SW480 (cell line): Measurements from ENCODE around the gene TULP4.

ENCODE experiments used
- DNase-seq: peaks from one replicate; pipeline ENCODE4 v3.0.0-alpha.2; 2016; ENCODE audit warnings: low spot score

The TULP4 gene, protein sequence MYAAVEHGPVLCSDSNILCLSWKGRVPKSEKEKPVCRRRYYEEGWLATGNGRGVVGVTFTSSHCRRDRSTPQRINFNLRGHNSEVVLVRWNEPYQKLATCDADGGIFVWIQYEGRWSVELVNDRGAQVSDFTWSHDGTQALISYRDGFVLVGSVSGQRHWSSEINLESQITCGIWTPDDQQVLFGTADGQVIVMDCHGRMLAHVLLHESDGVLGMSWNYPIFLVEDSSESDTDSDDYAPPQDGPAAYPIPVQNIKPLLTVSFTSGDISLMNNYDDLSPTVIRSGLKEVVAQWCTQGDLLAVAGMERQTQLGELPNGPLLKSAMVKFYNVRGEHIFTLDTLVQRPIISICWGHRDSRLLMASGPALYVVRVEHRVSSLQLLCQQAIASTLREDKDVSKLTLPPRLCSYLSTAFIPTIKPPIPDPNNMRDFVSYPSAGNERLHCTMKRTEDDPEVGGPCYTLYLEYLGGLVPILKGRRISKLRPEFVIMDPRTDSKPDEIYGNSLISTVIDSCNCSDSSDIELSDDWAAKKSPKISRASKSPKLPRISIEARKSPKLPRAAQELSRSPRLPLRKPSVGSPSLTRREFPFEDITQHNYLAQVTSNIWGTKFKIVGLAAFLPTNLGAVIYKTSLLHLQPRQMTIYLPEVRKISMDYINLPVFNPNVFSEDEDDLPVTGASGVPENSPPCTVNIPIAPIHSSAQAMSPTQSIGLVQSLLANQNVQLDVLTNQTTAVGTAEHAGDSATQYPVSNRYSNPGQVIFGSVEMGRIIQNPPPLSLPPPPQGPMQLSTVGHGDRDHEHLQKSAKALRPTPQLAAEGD (N-terminal part only)

DNA sequence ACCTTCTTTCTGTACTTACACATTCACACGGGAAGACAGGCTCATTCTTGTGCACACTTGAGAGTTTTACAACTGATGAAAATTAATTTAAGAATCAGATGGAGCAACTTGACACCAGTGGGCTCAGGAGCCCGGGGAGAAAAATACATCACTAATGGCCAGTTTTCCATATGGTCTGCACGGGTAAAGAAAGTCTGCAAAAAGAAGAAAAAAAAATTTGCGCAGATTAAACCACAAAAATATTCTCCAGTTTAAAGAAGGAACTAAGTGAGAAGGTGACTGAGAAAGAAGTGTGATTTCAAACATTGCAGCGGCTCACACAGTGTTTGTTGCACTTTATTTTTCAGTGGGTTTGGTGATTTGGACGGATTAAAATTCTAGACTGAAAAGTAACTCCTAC, at the start of gene TULP4:
Gene TULP4 (plus strand): TSS at position 301 of the 400 bp plus-strand sequence. CDS start 1,552 bp downstream, outside the sequence.
- no peak for DNase-seq

DNA sequence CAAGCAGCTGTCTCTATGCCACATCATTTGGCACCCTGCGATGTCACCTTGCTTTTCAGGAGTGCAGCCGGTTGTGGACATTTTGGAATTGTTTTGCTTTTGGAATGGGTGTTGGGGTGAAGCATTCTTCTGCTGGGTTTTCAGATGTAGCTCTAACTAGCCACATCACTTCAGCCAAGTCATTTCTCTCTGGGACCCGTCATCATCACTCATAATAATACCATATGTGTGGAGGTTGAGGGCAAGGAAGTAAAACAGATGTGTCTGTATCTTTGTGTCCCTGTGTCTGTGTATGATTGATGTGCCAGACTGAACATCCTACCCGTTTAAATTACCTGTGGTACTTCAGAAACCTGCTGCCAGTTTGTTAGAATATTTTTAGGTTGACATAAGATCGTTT, 49.5 kb upstream of the TULP4 start:
- no peak for DNase-seq

DNA sequence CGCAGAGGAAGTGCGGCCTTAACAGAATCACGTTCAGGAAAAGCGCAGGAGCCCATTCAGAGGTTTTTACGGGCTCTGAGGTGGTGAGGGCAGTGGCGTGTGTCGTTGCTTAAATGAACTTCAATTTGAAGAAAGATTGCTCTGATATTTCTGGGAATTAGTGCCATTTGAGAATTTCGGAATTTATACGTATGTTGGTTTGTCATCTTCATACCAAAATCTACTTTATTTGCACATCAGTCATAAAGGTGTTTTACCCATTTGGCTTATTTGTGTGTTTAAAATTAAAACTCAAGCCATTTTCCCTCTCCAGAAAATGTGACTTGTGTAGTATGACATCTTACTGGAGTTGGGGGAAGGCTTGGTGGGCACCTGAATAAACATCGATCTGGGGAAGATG, 48.1 kb upstream of the TULP4 start:
- no peak for DNase-seq

DNA sequence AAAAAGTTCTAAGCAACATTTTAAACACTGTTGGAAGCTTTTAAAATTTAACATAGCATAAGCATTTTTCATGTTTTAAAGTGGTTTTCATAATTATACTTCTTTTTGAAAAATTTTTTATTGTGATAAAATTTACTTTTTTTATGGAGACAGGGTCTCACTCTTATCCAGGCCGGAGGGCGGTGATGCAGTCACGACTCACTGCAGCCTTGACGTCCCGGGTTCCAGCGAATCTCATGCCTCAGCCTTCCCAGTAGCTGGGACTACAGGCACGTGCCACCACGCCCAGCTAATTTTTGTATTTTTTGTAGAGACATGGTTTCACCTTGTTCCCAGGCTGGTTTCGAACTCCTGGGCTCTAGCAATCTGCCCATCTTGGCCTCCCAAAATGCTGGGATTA, 46.1 kb upstream of the TULP4 start:
- no peak for DNase-seq

DNA sequence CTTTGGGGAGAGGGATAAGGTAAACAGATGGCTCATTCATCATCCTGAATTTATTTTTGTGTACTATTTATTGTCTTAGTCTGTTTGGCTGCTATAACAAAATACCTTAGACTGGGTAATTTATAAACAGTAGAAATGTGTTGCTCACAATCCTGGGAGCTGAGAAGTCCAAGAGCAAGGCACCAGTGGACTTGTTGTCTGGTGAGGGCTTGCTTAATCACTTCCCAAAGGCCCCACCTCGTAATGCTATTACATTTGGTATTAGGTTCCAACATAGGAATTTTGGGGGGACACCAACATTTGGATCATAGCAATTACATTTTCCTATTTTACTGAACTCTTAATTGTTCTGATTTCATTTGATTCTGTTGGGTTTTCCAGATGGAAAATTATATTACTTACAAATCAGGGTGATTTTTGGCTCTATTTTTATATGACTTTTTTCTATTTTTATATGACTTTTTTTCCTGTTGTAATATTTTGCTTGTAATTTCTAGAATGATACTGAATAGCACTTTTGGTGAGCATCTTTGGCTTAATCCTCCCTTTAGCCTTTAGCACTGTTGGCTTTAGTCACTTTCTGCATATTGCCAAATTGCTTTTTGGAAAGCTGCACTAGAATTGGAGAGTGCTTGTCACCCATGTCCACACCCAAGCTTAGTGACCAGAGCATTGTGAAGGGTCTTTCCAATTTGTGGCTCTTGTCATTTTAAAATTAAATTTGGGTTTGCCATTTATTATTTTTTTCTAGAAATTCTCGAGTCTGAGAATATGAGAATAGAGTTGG, 43.7 kb upstream of the TULP4 start:
- no peak for DNase-seq

DNA sequence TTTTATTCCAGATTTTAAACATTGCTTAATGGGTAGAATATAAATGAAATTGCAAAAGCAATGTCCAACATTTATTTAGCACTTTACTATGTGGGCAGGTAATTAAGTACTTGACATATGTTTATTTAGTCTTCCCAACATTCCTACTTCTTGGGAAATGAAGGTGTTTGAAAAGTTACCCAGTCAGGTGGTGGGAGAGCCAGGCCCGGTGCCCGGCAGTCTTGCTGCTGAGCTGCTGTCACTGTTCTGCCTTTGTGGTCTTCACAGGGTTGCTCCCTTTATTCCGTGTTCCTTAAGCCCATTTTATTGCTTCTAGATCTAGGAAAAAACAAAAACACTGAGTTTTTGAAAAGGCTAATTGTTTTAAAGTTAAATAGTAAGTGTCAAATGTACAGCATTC, 42.6 kb upstream of the TULP4 start:
- no peak for DNase-seq

DNA sequence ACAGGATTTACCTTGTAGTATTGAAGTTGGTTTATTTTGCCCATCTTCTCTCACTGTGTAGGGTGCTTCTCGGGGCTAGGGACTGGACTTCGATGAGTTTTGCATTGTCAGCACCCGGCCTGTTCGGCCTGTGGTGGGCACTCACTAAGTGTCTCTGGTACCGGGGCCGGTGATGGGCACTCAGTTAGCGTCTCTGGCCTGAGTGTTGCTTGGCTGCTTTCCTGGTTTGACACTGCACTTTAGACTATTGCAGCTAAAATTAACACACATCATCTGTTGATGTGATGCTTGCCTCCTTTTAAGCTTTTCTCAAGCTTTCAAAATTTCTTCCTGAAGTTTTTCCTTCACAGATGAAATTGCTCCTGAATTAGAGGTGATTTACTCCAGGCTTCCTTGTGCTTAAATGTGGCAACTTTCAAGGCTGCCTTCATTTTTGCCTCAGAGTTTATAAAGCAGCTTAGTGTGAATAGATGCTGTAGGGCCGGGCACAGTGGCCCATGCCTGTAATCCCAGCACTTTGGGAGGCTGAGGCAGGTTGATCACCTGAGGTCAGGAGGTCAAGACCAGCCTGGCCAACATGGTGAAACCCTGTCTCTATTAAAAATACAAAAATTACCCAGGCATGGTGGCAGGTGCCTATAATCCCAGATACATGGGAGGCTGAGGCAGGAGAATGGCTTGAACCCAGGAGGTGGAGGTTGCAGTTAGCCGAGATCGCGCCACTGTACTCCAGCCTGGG, 41.7 kb upstream of the TULP4 start:
- no peak for DNase-seq

DNA sequence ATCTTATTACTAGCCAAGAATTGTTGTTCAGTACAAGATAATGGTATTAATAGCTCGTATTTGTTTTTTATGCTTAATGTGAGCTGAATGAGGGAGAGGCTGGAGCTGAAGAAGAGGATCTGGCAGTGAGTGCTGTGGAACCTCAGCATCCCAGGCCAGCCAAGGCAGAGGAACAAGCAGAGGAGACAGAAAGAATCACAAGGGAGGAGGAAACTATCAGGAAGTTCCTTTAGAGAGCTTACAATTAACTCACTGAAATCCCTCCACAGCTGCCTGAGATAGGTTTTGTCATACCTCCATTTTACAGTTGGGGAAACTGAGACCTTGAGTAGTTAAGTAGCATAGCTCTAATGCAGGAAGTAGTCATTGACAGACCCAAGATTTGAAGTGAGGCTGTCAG, 39.9 kb upstream of the TULP4 start:
- DNase-seq: no peak

DNA sequence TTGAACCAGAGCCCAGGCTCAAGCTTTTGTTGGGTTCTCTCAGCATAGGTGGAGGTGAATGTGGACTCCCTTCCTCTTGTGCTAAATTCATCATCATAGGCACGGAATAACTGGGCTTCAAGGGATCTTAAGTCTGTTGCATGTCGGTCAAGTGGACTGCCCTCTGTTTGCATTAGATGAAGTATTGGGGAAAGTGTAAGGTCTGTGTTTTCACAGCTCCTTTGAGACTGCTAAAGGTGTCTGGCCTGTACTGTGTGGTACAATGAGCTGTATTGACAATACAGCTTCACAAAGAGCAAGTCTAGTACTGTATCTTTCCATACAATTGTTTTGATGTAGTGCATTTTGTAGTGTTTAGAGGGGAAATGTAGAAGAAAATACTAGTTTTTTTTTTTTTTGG, 34.3 kb upstream of the TULP4 start:
- DNase-seq: no peak

DNA sequence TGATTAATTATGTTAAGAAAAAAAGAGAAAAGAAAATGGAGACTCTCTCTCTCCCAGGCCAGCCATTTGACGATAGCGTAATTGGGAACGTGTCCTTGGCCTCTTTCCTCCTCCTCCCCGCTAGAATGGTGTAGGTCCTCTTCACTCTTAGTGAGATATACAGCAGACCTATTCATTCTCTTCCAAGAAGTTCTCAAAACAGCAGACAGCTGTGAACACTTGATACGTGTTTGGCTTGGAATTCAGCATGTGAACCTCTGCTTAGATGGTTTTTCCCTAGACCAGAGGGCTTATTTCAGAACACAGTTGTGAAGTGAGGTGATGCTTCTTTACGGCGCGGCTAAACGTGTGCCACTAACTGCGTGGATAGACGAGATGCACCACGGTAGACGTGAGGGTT, 32.6 kb upstream of the TULP4 start:
- DNase-seq: no peak

DNA sequence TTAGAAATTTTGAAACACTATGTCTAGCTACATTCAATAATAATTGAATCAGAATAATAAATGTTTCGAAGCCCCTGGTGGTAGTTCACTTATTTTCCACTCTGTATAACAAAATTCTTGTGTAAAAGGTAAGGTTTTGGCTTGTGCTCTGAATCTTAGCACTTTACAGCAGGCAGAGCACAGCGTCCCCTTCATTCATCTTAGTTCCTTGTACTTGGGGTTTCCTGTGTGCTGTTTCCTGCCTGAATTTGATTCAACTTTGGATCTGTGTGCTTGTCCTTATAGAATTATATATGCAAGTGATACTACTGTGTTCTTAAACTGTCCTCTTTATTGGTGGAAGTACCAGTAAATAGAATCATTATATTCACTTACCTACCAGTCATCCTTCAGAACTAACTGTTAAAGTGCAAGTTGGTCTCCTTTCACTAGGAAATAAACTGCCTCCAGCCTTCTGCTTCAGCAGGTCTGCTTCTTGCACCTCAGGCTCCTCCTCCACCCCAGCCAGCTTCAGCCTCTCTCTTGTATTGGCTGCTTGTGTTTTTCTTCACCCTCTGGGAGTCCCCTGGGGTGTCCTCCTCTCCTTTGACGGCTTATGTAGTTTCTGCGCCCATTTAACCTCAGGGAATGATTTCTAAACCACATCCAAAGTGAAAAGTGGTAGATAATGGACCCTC, 28.8 kb upstream of the TULP4 start:
- DNase-seq: no peak

DNA sequence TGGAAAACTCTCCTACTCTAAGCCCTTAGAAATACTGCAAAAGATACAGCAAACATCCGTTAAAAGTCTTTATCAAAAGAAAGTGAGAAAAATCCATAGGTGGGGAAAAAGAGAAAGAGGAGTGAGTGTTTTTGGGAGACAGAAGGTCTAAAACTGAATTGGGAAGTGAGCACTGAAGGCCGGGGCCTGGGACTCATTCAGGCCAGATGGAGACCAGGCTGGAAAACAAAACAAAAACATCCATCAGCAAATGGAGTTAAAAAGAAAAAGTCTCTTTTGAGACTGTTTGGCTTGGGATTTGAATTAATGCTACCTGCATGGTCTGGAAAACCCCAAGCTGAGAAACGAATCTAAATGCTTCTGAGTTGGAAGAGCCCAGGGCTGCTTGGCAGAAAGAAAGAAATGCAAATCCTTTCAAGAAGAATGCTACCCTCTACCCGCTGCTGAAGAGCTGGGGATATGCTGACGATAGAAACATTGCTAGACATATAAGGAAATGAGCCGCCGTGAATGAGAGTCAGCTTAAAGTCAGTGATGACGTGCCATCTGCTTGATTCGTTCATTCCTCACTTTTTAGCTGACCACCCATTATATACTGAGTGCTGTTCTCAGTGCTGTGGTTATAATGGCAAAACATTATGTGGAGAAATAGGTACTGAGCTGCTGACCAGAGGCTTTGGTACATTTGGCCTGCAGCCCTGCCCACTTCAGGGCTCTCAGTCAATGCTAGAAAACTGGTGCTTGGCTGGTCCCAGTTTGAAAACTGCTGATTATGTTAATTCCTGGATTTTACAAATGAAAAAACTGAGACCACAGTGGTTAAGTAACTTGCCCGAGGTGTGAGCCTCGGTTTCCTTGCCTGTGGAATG, 28.0 kb upstream of the TULP4 start:
- DNase-seq: no peak

DNA sequence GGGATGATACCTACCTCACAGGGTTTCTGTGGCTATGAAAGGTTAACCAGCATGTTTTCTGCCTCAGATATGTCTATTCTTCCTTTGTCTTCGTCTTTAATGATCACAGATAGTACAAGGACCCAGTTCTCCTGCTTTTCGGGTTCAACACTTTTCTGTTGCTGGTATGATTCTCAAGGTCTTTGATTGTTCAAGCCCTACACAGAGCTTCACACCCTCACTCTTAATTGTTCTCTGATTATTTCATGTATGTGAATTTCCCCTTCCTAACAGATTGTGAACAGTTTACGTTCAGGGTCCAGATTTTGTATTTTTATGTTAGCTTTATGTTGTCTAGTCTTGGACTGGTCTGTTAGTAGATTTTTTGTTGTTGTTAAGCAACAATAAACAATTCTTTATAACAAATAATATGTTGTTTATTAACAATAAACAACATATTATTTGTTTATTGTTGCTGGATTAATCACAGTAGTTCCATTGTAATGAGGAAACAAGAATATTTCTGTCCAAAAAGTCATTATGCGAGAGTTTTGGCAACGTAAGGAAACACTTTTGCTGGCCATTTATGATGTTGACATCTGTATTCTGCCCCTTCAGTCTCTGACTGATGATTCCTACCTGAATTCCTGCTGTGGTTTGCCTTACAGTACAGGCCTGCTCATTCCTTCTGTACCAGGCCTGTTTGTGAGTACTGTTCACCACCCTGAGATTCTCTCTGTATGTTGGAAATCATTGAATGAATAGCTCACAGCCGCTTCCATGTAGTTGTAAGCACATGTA, 27.2 kb upstream of the TULP4 start:
- no peak for DNase-seq

DNA sequence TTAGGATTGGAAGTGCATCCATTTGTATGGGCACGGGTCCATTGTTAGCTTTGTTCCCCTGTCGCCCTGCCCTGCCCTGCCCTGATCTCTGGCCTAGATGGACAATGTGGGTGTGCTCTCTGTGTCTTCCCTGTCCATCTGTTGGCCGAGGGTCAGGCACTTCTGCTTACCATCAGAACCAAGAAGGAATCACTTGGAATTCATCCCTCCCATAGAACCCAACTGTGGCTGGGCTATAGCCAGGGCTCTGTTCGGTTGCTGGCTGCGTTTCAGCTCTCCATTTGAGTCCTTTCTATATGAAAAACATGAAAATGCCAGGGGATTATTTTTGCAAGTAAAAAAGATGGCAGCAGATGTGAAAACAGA, 26.6 kb upstream of the TULP4 start:
- no peak for DNase-seq

DNA sequence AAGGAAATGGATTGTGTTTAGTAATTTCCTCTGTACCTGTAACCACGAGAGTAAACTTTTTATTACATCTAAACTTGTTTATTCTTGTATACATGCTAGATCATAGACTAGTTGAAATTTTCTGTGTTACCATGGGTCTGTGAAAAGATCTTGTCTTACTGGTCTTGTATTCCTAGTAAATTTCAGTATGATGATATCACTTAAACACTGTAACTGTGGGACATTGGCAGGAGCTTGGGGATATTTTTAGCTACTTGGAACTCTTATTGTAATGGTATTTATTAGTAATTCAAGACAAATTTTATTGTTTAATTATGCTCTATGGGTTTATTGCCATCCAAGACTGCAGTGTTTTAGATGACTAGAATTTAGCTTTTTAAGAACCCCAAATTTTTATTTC, 25.9 kb upstream of the TULP4 start:
- DNase-seq: no peak

DNA sequence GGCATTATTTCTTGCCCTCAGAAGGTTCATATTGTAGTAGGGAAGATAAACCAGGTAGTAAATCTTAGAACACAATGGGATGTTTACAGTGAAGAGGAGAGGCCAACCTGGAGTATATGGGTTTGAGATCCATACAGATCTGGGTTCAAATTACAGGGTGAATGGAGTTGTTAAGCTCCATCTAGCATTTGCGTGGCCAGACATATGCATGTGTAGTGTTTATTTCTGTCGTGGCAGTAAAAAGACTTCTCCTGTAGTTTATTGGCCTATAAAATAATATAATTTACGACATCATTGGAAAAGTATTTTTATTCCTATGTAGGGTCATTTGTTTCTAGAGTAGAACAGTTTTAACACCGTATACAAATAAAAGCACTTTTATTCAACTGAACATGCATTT, 25.2 kb upstream of the TULP4 start:
- no peak for DNase-seq

DNA sequence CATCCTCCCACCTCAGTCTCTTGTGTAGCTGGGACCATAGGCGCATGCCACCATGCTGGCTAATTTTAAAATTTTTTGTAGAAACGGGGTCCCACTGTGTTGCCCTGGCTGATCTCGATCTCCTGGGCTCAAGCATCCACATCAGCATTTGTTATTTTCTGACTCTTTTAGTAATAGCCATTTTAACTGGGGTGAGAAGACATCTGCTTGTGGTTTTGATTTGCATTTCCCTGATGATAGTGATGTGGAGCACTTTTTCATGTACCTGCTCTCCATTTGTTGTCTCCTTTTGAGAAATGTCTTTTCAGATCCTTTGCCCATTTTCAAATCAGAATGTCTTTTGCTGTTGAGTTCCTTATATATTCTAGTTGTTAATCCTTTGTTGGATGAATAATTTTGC, 22.2 kb upstream of the TULP4 start:
- DNase-seq: no peak

DNA sequence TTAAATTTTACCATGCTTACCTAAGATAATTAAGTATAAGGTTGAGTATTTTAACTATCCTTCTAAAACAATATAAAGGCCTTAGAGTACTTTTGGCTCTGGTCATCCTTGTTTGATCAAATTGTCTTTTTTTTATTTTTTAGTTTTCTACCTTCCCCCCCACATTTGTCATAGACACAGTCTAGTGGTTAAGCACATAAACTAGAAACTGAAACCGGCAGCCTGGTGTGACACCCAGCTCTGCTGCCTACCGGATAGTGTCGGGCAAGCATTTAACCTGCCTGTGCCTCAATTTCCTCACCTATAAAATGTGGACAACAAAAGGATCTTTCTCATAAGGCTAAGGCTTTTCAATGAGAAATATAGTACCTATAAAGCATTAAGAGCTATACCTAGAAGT, 21.6 kb upstream of the TULP4 start:
- no peak for DNase-seq

DNA sequence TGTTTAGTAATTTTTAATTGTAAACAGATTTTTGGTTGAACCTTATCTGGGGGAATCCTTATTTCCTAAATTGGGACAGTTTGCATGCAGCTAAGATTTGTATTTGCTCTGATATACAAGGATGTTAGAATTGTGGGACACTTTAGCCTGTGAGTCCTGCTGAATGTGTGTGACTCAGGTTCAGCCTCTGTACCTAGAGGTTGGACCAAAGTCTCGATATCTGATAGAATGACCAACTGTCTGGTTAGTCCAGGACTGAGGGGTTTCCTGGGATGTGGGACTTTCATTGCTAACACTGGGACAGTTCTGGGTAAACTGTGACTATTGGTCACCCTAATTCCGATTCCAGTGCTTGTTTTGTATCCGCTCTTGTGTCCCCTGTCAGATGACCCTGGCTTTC, 20.2 kb upstream of the TULP4 start:
- no peak for DNase-seq

DNA sequence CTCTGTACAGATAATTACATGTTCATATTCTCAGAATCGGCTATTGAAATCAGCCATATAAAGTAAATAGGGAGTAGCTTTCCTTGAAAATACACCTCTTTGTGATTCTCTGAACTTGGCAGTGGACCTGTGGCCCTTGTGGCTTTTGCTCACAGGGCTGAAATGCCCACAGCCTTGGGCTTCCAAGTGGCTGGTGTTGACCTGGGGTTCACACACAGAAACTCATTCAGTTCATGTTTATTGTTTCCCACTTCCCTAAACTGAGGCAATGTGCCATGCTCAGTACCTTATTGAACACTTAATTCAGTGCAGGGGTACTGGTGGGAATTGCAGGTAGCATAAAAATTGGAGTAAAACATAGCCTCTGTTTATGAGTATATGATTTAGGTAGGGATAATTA, 19.1 kb upstream of the TULP4 start:
- DNase-seq: no peak
